ENCODE measurements around the gene SMAGP.

DNA sequence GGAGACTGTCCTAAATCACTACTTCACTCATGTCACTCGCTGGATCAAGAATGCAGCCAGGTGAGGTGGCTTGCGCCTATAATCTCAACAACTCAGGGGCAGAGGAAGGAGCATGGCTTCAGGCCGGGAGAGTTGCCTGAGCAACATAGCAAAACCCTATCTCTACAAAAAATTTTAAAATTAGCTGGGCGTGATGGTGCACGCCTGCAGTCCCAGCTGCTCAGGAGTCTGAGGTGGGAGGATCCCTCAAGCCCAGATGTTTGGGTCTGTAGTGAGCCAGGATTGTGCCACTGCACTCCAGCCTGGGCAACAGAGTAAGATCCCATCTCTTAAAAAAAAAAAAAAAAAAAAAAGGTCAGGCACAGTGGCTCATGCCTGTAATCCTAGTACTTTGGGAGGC is 5.9 kb downstream of the SMAGP start:
- no peak for TF ChIP-seq POLR2A (IDR thresholded peaks at IDR 0.05)
- TF ChIP-seq, protein P1, sequence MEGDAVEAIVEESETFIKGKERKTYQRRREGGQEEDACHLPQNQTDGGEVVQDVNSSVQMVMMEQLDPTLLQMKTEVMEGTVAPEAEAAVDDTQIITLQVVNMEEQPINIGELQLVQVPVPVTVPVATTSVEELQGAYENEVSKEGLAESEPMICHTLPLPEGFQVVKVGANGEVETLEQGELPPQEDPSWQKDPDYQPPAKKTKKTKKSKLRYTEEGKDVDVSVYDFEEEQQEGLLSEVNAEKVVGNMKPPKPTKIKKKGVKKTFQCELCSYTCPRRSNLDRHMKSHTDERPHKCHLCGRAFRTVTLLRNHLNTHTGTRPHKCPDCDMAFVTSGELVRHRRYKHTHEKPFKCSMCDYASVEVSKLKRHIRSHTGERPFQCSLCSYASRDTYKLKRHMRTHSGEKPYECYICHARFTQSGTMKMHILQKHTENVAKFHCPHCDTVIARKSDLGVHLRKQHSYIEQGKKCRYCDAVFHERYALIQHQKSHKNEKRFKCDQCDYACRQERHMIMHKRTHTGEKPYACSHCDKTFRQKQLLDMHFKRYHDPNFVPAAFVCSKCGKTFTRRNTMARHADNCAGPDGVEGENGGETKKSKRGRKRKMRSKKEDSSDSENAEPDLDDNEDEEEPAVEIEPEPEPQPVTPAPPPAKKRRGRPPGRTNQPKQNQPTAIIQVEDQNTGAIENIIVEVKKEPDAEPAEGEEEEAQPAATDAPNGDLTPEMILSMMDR (IDR thresholded peaks at IDR 0.05 in 4 of 5, conservative IDR thresholded peaks at IDR 0.05 in 1 of 5), result no peak

Measured in gastrocnemius medialis (tissue), 4 donors.